HG03354 (cell line): Measurements from ENCODE around the gene DCK.
"Not testable (repeated sequence)": the region's sequence is repeated elsewhere in the genome, so short reads cannot be mapped to it uniquely, and the experiment has no call there.

Source experiments
- ATAC-seq: cut with Tn5 transposase; IDR thresholded peaks from one replicate; pipeline ENCODE4 v1.9.1; 2021; ENCODE audit warnings: mild to moderate bottlenecking; ENCODE audit not compliant: unreplicated experiment, poor library complexity, severe bottlenecking

The DCK gene

GRCh38 chr4:70997546-70997945, 4.1 kb downstream of the DCK start:
- ATAC-seq: no peak

DNA sequence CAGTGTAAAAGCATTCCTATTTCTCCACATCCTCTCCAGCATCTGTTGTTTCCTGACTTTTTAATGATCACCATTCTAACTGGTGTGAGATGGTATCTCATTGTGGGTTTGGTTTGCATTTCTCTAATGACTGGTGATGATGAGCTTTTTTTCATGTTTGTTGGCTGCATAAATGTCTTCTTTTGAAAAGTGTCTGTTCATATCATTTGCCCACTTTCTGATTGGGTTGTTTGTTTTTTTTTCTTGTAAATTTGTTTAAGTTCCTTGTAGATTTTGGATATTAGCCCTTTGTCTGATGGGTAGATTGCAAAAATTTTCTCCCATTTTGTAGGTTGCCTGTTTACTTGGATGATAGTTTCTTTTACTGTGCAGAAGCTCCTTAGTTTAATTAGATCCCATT, 6.2 kb downstream of the DCK start:
- ATAC-seq: not testable (repeated sequence)

DNA sequence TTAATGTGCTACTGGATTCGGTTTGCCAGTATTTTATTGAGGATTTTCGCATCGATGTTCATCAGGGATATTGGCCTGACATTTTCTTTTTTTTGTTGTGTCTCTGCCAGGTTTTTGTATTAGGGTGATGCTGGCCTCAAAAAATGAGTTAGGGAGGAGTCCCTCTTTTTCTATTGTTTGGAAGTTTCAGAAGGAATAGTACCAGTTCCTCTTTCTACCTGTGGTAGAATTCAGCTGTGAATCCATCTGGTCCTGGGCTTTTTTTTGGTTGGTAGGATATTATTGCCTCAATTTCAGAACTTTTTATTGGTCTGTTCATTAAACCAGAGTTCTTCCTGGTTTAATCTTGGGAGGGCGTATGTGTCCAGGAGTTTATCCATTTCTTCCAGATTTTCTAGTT, 7.9 kb downstream of the DCK start:
- ATAC-seq: not testable (repeated sequence)

- ATAC-seq: peak; percentile 38
Measured at GRCh38 chr4:71004281-71004851, 10.9 kb downstream of the DCK start.

DNA sequence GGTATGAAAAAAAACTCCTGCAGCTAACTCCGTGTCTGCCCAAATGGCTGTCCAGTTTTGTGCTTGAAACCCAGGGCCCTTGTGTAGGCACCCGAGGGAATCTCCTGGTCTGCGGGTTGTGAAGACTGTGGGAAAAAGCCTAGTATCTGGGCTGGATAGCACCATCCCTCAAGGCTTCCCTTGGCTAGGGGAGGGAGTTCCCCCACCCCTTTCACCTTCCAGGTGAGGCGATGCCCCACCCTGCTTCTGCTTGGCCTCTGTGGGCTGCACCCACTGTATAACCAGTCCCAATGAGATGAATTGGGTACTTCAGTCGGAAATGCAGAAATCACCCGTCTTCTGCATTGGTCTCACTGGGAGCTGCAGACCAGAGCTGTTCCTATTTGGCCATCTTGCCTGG, 11.6 kb downstream of the DCK start:
- ATAC-seq: not testable (repeated sequence)

DNA sequence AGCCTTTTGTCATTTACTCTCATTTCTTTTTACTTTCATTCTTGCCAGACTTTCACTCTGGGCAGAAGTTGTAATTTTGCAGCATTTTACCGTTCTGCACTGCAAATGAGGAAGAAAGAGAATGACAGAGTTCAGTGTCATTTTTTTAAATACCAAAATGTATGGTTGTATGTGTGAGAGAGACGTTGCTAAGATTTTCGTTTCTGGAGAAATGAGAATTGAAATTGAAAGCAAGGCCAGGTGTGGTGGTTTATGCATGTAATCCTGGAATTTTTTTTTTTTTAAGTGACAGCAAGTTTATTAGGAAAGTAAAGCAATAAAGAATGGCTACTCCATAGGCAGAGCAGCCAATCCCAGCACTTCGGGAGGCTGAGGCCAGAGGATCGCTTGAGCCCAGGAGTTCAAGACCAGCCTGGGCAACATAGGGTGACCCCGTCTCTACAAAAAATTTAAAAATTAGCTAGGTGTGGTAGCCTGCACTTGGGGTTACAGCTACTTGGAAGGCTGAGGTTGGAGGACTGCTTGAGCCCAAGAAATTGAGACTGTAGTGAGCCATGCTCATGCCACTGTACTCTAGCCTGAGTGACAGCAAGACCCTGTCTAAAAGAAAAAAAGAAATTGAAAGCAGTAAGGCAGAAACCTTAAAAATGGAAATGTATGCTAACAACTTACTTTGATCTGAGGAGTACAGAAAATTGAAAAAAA, 12.9 kb downstream of the DCK start:
- peak; percentile 75 for ATAC-seq

DNA sequence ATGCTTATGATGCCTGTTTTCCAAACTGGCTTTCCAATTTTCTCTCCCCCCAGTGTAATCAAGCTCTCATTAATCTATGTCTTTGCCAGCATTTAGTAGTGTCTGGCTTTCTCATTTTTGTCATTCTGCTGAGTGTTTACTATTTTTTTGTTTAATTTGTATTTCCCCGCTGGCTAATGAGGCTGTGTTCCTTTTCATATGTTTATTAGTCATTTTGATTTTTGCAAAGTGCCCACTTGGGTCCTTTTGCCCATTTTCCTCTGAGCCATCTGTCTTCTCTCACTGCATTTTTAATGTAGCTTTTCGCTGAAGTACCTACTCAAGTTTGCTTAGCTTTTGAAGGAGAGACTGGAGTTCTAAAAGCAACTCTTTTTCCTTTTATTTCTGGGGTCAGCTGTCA, 14.7 kb downstream of the DCK start:
- no peak for ATAC-seq

DNA sequence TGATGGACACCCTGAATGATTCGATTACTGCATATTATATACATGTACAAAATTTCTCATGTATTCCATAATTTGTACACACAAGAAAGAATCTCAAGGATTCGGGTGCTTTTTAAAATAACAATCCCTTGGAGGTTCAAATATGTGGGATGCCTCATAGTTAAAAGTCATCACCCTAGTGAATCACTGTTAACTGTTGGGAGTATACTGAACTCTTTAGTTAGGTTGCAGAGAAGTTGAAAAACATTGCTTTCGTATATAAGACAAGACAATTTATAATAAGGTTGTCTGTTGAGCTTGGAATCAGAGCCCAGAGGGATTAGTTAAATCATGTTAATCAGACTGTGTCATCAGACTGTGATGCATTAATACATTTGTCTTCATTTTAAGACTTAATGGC, 15.6 kb downstream of the DCK start:
- no peak for ATAC-seq

GRCh38 chr4:71009890-71010588, 16.6 kb downstream of the DCK start:
- peak; percentile 69 for ATAC-seq

- no peak for ATAC-seq
Measured at GRCh38 chr4:71011451-71011850, 18.0 kb downstream of the DCK start.

GRCh38 chr4:71017391-71017790, 23.9 kb downstream of the DCK start:
- ATAC-seq: not testable (repeated sequence)

DNA sequence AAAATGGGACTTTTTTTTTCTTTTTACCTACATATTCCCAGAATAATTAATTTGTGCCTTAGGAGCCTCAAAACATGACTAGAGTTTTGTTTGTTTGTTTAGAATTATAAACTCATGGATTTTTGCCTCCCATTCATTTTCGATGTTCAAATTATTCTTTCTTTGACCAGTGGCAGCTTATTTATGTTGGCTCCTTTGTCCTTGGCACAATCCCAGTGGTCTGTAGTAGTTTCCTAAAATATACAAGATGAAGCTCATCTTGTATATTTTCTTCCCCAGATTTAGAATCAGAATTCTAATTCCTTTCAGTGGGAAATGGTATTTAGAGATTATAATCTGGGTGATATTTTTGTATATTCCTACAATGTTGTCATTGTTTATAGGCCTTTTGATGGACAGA, 27.2 kb downstream of the DCK start:
- ATAC-seq: no peak

DNA sequence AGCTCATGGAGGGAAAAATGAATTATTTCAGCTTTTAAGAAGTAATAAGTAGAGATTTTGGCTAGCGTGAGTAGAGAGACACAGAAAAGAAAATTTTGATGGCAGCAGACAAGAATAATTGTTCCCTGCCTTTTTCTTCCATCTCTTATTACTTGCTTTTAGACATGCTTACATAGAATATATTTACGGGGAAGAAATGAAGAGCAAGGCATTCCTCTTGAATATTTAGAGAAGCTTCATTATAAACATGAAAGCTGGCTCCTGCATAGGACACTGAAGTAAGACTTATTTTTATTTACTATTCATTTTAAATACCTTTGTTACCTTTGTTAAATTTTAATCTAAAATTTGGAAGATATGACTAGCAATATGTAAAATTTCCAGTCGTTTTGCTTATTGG, 32.2 kb downstream of the DCK start:
- no peak for ATAC-seq

GRCh38 chr4:71026086-71026485, 32.6 kb downstream of the DCK start:
- ATAC-seq: no peak

GRCh38 chr4:71027611-71028010, 34.2 kb downstream of the DCK start:
- no peak for ATAC-seq

GRCh38 chr4:71029504-71029903, 36.1 kb downstream of the DCK start:
- no peak for ATAC-seq

DNA sequence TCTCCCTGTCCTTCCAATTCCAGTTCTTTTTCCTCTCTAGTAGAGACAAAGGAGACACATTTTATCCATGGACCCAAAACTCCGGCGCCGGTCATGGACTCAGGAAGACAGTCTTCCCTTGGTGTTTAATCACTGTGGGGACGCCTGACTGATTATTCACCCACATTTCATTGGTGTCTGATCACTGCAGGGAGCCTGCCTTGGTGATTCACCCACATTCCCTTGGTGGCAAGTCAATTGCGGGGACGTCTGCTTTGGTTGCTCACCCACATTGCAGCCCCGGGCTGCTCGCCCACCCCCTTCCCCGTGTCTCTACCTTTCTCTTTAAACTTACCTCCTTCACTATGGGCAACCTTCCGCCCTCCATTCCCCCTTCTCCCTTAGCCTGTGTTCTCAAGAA, 38.7 kb downstream of the DCK start:
- ATAC-seq: not testable (repeated sequence)

- no peak for ATAC-seq
Measured at GRCh38 chr4:71045256-71045655, 51.8 kb downstream of the DCK start.

DNA sequence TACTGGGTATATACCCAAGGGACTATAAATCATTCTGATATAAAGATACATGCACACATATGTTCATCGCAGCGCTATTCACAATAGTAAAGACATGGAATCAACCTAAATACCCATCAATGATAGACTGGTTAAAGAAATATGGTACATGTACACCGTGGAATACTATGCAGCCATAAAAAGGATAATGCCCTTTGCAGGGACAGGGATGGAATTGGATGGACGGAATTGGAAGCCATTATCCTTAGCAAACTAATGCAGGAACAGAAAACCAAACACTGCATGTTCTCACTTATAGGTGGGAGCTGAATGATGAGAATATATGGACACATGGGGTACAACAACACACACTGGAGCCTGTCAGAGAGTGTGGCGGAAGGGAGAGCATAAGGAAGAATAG, 55.9 kb downstream of the DCK start:
- ATAC-seq: no peak

DNA sequence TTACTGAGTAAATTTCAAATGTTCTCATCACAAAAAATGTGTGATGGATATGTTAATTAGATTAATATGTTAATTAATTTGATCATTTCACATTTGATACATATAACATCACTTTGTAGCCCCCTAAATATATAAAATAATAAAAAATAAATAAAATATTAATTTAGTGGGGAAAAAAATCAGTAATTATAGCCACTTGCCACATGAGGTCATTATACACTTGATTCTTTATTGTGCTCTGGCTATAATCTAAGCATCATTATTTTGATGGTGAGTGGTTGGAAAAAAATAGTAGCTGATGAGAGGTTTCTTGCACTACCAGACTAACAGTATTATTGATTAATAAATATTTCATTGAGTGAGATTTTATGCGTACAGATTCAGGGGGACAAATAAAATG, 57.4 kb downstream of the DCK start:
- no peak for ATAC-seq

- no peak for ATAC-seq
Measured at GRCh38 chr4:71052034-71052433, 58.6 kb downstream of the DCK start.
